Measurements from ENCODE around the gene TAS2R31.
"Not testable (repeated sequence)": the region's sequence is repeated elsewhere in the genome, so short reads cannot be mapped to it uniquely, and the experiment has no call there.

TAS2R31 gene

GRCh38 chr12:11031307-11031706 is at the start of gene TAS2R31:
TSS of gene TAS2R31 (minus strand) at chr12:11031407. CDS start at chr12:11031335, 72 bp downstream.
- DNase-seq (ENCODE audit: low spot score) = no peak

GRCh38 chr12:11078246-11078645 is 47.0 kb upstream of the TAS2R31 start:
- DNase-seq (ENCODE audit: low spot score) = no peak

- DNase-seq (ENCODE audit: low spot score) = no peak
Observed at GRCh38 chr12:11075642-11076041, 44.4 kb upstream of the TAS2R31 start.

GRCh38 chr12:11071414-11071813 is 40.2 kb upstream of the TAS2R31 start:
- DNase-seq (ENCODE audit: low spot score) = no peak

- DNase-seq (ENCODE audit: low spot score) = no peak
Observed at GRCh38 chr12:11070999-11071398, 39.8 kb upstream of the TAS2R31 start.

GRCh38 chr12:11069854-11070365 is 38.7 kb upstream of the TAS2R31 start:
- no peak for DNase-seq (ENCODE audit: low spot score)

GRCh38 chr12:11067514-11067913 is 36.3 kb upstream of the TAS2R31 start:
- DNase-seq (ENCODE audit: low spot score) = no peak

- DNase-seq (ENCODE audit: low spot score) = not testable (repeated sequence)
Observed at GRCh38 chr12:11062194-11062593, 31.0 kb upstream of the TAS2R31 start, which contains the start of gene TAS2R46. TSS of gene TAS2R46 (minus strand) at chr12:11062294. CDS start at chr12:11062294, 0 bp downstream.

- no peak for DNase-seq (ENCODE audit: low spot score)
Observed at GRCh38 chr12:11059784-11060183, 28.6 kb upstream of the TAS2R31 start.

- DNase-seq (ENCODE audit: low spot score) = no peak
Observed at GRCh38 chr12:11059041-11059440, 27.8 kb upstream of the TAS2R31 start.

GRCh38 chr12:11055306-11055705 is 24.1 kb upstream of the TAS2R31 start:
- DNase-seq (ENCODE audit: low spot score) = no peak

GRCh38 chr12:11049806-11050531 is 18.8 kb upstream of the TAS2R31 start:
- DNase-seq (ENCODE audit: low spot score) = not testable (repeated sequence)

GRCh38 chr12:11041366-11041765 is 10.2 kb upstream of the TAS2R31 start:
- DNase-seq (ENCODE audit: low spot score) = not testable (repeated sequence)

- DNase-seq (ENCODE audit: low spot score) = no peak
Observed at GRCh38 chr12:11040162-11040561, 9.0 kb upstream of the TAS2R31 start.

- DNase-seq (ENCODE audit: low spot score) = no peak
Observed at GRCh38 chr12:11039171-11039570, 8.0 kb upstream of the TAS2R31 start.

- DNase-seq (ENCODE audit: low spot score) = not testable (repeated sequence)
Observed at GRCh38 chr12:11033959-11034358, 2.8 kb upstream of the TAS2R31 start.

GRCh38 chr12:11026118-11026517 is 5.1 kb downstream of the TAS2R31 start:
- no peak for DNase-seq (ENCODE audit: low spot score)

- DNase-seq (ENCODE audit: low spot score) = no peak
Observed at GRCh38 chr12:11023387-11023786, 7.8 kb downstream of the TAS2R31 start.

- DNase-seq (ENCODE audit: low spot score) = no peak
Observed at GRCh38 chr12:11022520-11022919, 8.7 kb downstream of the TAS2R31 start, which contains the start of gene TAS2R19. TSS of gene TAS2R19 (minus strand) at chr12:11022620. CDS start at chr12:11022571, 49 bp downstream.

GRCh38 chr12:11016937-11017336 is 14.3 kb downstream of the TAS2R31 start:
- DNase-seq (ENCODE audit: low spot score) = no peak

GRCh38 chr12:11015775-11016430 is 15.3 kb downstream of the TAS2R31 start:
- DNase-seq (ENCODE audit: low spot score) = no peak

- DNase-seq (ENCODE audit: low spot score) = no peak
Observed at GRCh38 chr12:11014234-11014633, 17.0 kb downstream of the TAS2R31 start.

GRCh38 chr12:11007608-11008007 is 23.6 kb downstream of the TAS2R31 start:
- DNase-seq (ENCODE audit: low spot score) = no peak

Measured in ecto neural progenitor cell (in vitro differentiated cells).